Nephron progenitor cell (in vitro differentiated cells): ENCODE measurements around the gene GSTO1.

Experiments
- DNase-seq: peaks from one replicate; pipeline ENCODE4 v3.0.0; 2021
- H3K27ac Mint-ChIP-seq: 2 replicates; pipeline ENCODE4 v1.8.0; 2021; ENCODE audit warnings: mild to moderate bottlenecking, moderate library complexity, mixed read lengths
- H3K27me3 Mint-ChIP-seq: 2 replicates; pipeline ENCODE4 v1.8.0; 2021; ENCODE audit warnings: mild to moderate bottlenecking, low read depth, mixed read lengths; ENCODE audit not compliant: poor library complexity
- H3K36me3 Mint-ChIP-seq: 2 replicates; pipeline ENCODE4 v1.8.0; 2021; ENCODE audit warnings: low read depth, mixed read lengths
- H3K4me1 Mint-ChIP-seq: 2 replicates; pipeline ENCODE4 v1.8.0; 2021; ENCODE audit warnings: mixed read lengths
- H3K4me3 Mint-ChIP-seq: 2 replicates; pipeline ENCODE4 v1.8.0; 2021; ENCODE audit warnings: mild to moderate bottlenecking, moderate library complexity, mixed read lengths
- H3K9me3 Mint-ChIP-seq: 2 replicates; pipeline ENCODE4 v1.8.0; 2021; ENCODE audit warnings: mild to moderate bottlenecking, moderate library complexity, mixed read lengths
- TF ChIP-seq, protein P1 (sequence below): fragments of 200-600 bp; sonication (generic); IDR thresholded peaks from 2 replicates; pipeline ENCODE4 v1.5.0; 2021; ENCODE audit warnings: antibody characterized with exemption

Gene GSTO1

DNA sequence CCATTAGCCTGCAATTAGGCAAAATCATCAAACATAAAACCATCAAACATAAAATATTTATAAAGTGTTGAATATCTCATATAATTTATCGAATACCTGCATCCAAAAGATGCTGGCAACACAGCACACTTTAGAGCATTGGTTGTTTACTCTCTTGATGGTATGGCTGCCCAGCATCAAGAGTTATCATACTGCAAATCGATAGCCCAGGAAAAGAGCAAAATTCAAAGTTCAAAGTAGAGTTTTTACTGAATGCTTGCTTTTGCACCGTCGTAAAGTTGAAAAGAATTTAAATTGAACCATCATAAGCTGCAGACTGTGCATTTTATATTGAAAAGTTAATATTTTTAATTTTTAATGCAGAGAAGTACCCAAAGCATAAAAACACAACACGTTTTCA, 10.1 kb downstream of the GSTO1 start:
- Mint-ChIP-seq H3K9me3 (peaks cover 3% of the 10 kb centered on the region), H3K27me3 (peaks cover 2% of the 10 kb centered on the region), H3K27ac (no peak overlapping the region), H3K4me3 (no peak overlapping the region), H3K4me1 (peaks cover 11% of the 10 kb centered on the region), H3K36me3 (peaks cover 54% of the 10 kb centered on the region)
- DNase-seq, result no peak
- TF ChIP-seq, protein P1, sequence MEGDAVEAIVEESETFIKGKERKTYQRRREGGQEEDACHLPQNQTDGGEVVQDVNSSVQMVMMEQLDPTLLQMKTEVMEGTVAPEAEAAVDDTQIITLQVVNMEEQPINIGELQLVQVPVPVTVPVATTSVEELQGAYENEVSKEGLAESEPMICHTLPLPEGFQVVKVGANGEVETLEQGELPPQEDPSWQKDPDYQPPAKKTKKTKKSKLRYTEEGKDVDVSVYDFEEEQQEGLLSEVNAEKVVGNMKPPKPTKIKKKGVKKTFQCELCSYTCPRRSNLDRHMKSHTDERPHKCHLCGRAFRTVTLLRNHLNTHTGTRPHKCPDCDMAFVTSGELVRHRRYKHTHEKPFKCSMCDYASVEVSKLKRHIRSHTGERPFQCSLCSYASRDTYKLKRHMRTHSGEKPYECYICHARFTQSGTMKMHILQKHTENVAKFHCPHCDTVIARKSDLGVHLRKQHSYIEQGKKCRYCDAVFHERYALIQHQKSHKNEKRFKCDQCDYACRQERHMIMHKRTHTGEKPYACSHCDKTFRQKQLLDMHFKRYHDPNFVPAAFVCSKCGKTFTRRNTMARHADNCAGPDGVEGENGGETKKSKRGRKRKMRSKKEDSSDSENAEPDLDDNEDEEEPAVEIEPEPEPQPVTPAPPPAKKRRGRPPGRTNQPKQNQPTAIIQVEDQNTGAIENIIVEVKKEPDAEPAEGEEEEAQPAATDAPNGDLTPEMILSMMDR, result no peak

DNA sequence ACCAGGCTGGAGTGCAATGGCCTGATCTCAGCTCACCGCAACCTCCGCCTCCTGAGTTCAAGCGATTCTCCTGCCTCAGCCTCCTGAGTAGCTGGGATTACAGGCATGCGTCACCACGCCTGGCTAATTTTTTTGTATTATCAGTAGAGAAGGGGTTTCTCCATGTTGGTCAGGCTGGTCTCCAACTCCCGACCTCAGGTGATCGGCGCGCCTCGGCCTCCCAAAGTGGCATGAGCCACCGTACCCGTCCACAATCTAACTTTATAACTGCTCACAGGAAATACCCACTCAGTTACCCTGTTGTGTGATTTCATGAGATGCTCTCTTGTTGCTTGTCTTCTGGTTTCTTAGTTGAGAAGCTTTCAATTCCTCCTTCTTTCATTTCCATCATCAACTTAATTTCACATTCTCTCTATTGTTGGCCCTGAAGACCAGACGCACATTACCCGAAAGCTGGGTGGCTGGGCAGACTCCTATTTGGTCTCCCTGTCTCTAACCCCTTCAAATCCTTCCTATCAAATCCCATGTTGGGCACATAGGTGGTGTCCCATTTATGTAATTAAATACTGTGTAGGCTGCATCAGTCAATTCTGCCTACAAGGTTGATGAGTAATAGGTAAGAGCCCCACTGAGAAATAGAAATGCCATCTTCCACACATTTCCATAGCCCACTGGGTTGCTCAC, 13.2 kb downstream of the GSTO1 start:
- Mint-ChIP-seq H3K27ac (no peak overlapping the region), H3K36me3 (peaks cover 36% of the 10 kb centered on the region), H3K27me3 (peaks cover 2% of the 10 kb centered on the region), H3K4me1 (peaks cover 11% of the 10 kb centered on the region), H3K9me3 (peaks cover 3% of the 10 kb centered on the region), H3K4me3 (peak overlapping the region; percentile 94)
- TF ChIP-seq, protein P1, result no peak
- no peak for DNase-seq

DNA sequence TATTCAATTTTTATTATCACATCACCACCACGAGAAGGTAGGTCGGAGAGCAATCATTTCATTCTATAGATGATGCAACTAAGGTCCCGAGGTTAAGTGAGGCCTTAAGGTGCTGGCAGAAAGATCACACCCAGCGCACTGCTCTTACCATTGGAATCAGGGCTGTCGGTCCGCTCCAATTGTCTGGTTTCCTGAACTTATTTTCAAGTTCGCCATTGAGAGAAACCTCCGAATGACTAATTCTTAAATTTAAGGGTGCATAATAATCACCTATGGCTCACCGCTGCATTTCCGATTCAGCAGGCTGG, 13.7 kb downstream of the GSTO1 start:
- Mint-ChIP-seq H3K36me3 (peaks cover 36% of the 10 kb centered on the region), H3K27me3 (peaks cover 2% of the 10 kb centered on the region), H3K27ac (peak overlapping the region; percentile 82), H3K4me1 (peaks cover 11% of the 10 kb centered on the region), H3K4me3 (peak overlapping the region; percentile 94), H3K9me3 (peaks cover 3% of the 10 kb centered on the region)
- DNase-seq, result no peak
- TF ChIP-seq, protein P1, result no peak

DNA sequence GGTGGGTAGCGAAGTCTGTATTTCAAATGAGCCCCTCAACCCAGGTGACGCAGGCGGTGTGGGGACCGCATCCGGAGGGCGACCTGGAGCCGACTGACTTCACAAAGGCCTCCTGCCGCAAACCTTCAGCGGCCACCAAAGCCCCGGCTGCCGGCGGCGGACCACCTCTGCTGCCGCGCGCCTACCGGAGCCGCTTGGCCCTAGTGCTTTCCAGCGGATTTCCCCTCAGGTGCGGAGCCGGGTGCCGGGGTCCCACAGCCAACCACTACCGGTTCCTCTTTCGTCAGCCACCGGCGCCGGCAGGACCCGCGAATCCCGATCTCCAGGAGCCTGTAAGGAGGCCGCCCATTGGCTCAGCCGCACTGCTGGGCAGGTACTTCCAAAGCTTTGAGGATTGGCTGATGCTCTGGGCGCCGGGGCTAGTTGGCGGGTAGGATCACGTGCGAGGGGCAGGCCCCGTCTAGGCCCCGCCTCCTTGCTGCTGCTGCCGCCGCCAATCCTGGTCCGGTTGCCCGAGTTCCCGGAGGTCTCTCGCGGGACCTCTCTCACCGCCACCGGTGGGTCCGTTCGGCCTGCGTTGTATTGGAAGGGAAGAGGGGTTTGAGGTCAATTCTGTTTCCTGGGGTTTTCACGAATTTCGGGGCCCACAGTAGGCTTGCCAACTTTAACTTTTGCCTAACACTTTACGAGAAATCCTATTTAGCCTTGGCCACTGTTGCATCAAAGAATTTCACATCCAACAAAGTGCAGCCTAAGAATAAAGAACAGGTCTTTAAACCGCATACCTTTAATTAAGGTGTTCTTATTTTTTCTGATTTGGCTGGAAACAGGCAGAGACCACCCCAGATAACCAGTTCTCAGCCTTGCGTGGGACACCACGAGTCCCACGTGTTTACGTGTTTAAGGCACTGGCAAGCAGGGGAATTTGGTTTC, 14.3 kb downstream of the GSTO1 start, which contains the start of gene GSTO2:
GSTO2 (plus strand) TSS at position 472 of the 933 bp plus-strand sequence. CDS start 5,732 bp downstream, outside the sequence.
- peak; percentile 96 for DNase-seq
- peaks cover 11% of the 10 kb centered on the region for H3K4me1 Mint-ChIP-seq
- peaks cover 5% of the 10 kb centered on the region for H3K27me3 Mint-ChIP-seq

DNA sequence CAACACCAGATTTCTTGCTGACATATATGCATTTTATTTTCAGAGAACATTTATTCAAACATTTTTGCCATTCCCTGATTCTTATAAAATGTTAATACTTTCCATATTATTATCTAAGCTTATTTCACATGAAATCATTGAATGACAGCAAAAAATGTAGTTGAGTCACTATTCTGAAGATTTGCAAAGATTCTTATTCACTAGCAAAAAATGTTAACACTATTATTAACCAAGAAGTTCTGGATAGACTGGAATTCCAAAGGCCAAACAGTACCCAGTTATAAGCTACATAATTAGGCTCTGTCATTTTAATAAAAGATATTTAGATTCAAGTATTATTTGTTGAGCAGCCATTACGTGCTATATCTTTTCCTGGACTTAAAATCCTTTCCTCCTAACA, 18.6 kb downstream of the GSTO1 start:
- peaks cover 3% of the 10 kb centered on the region for H3K9me3 Mint-ChIP-seq
- H3K4me3 Mint-ChIP-seq, result no peak overlapping the region
- TF ChIP-seq, protein P1, result no peak
- peaks cover 22% of the 10 kb centered on the region for H3K27me3 Mint-ChIP-seq
- DNase-seq, result no peak
- H3K36me3 Mint-ChIP-seq, result peaks cover under 1% of the 10 kb centered on the region
- peaks cover 4% of the 10 kb centered on the region for H3K4me1 Mint-ChIP-seq
- no peak overlapping the region for H3K27ac Mint-ChIP-seq

More for the DNA sequence above, 14.3 kb downstream of the GSTO1 start, which contains the start of gene GSTO2:
- TF ChIP-seq, protein P1, result no peak
- Mint-ChIP-seq H3K27ac (peak within 1 kb of the TSS; percentile 82), H3K9me3 (peaks cover 3% of the 10 kb centered on the region), H3K36me3 (peaks cover 30% of the 10 kb centered on the region), H3K4me3 (peak within 1 kb of the TSS; percentile 94)
